Neural cell (in vitro differentiated cells): ENCODE results near the gene ABCC3.

Experiments
- CTCF ChIP-seq: fragments of 450-650 bp; IDR thresholded peaks from 2 replicates; pipeline ENCODE4 v1.5.1; 2014; ENCODE audit warnings: antibody characterized with exemption, mild to moderate bottlenecking, moderate library complexity; ENCODE audit not compliant: poor library complexity, severe bottlenecking
- EZH2 ChIP-seq: fragments of 200-600, 300-800 bp; shearing (Covaris generic), sonication (generic); IDR thresholded peaks from 2 replicates; pipeline ENCODE4 v1.6.1; 2014; ENCODE audit warnings: antibody characterized with exemption, low read length, borderline replicate concordance, mild to moderate bottlenecking; ENCODE audit not compliant: insufficient read depth, poor library complexity, severe bottlenecking
- POLR2AphosphoS5 ChIP-seq: IDR thresholded peaks from 2 replicates; pipeline ENCODE4 v1.6.1; 2012
- RAD21 ChIP-seq: fragments of 450-650 bp; conservative IDR thresholded peaks from 2 replicates; pipeline ENCODE4 v1.6.1; 2014; ENCODE audit warnings: antibody characterized with exemption, mild to moderate bottlenecking, moderate library complexity
- SMC3 ChIP-seq: fragments of 450-650 bp; conservative IDR thresholded peaks from 2 replicates; pipeline ENCODE4 v1.6.1; 2014; ENCODE audit warnings: antibody characterized with exemption, mild to moderate bottlenecking, moderate library complexity; ENCODE audit not compliant: poor library complexity
- TAF1 ChIP-seq: IDR thresholded peaks from 2 replicates; pipeline ENCODE4 v1.6.1; 2012; ENCODE audit warnings: low read depth
- TF ChIP-seq, protein P1 (sequence below): IDR thresholded peaks from 2 replicates; pipeline ENCODE4 v1.6.1; 2012; ENCODE audit warnings: borderline replicate concordance

- TF ChIP-seq SMC3: no peak
- TF ChIP-seq CTCF: no peak
- TF ChIP-seq EZH2: no peak
- TF ChIP-seq, protein P1, sequence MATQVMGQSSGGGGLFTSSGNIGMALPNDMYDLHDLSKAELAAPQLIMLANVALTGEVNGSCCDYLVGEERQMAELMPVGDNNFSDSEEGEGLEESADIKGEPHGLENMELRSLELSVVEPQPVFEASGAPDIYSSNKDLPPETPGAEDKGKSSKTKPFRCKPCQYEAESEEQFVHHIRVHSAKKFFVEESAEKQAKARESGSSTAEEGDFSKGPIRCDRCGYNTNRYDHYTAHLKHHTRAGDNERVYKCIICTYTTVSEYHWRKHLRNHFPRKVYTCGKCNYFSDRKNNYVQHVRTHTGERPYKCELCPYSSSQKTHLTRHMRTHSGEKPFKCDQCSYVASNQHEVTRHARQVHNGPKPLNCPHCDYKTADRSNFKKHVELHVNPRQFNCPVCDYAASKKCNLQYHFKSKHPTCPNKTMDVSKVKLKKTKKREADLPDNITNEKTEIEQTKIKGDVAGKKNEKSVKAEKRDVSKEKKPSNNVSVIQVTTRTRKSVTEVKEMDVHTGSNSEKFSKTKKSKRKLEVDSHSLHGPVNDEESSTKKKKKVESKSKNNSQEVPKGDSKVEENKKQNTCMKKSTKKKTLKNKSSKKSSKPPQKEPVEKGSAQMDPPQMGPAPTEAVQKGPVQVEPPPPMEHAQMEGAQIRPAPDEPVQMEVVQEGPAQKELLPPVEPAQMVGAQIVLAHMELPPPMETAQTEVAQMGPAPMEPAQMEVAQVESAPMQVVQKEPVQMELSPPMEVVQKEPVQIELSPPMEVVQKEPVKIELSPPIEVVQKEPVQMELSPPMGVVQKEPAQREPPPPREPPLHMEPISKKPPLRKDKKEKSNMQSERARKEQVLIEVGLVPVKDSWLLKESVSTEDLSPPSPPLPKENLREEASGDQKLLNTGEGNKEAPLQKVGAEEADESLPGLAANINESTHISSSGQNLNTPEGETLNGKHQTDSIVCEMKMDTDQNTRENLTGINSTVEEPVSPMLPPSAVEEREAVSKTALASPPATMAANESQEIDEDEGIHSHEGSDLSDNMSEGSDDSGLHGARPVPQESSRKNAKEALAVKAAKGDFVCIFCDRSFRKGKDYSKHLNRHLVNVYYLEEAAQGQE: no peak
- no peak for TF ChIP-seq POLR2AphosphoS5
- no peak for TF ChIP-seq TAF1
- no peak for TF ChIP-seq RAD21
Measured at GRCh38 chr17:50629902-50630301, 4.8 kb upstream of the ABCC3 start.
